Activated B cell treated with CpG ODN at 0.5 μM for 24 hours (primary cell): ENCODE measurements around the gene BCOR. TPM values are rescaled to one million over a fixed set of nuclear protein-coding genes. Genes with fewer than 3 reads are reported as not detected.

ENCODE experiments used
- ATAC-seq: fragments of 200-7000 bp; cut with Tn5 transposase; one replicate; pipeline ENCODE4 v1.10.0; 2021; ENCODE audit warnings: low read depth, mild to moderate bottlenecking, moderate library complexity
- CTCF ChIA-PET: fragments of 350-600 bp; sonication (Branson Sonifier 250); formaldehyde crosslinking; loops from one replicate; lab custom pipeline; 2021; ENCODE audit warnings: antibody characterized with exemption; lab: Charles Lee
- POLR2A ChIA-PET: fragments of 350-600 bp; sonication (Branson Sonifier 250); formaldehyde crosslinking; loops from one replicate; lab custom pipeline; 2021; ENCODE audit warnings: antibody characterized with exemption; lab: Charles Lee
- DNase-seq: peaks from one replicate; pipeline ENCODE4 v3.0.0; 2022
- H3K27ac Mint-ChIP-seq: one replicate; pipeline ENCODE4 v1.8.0; 2020; ENCODE audit warnings: mixed read lengths
- H3K27me3 Mint-ChIP-seq: one replicate; pipeline ENCODE4 v1.8.0; 2021; ENCODE audit warnings: mixed read lengths
- H3K36me3 Mint-ChIP-seq: one replicate; pipeline ENCODE4 v1.8.0; 2021; ENCODE audit warnings: low read depth, mixed read lengths
- H3K4me1 Mint-ChIP-seq: one replicate; pipeline ENCODE4 v1.8.0; 2021; ENCODE audit warnings: mixed read lengths
- H3K4me3 Mint-ChIP-seq: one replicate; pipeline ENCODE4 v1.8.0; 2020; ENCODE audit warnings: mild to moderate bottlenecking, mixed read lengths
- H3K9me3 Mint-ChIP-seq: one replicate; pipeline ENCODE4 v1.8.0; 2020; ENCODE audit warnings: mixed read lengths
- intact Hi-C: fragments of 100-400 bp; cut with micrococcal nuclease; formaldehyde crosslinking; loops from one replicate; pipeline ENCODE4 v1.15.1; 2024
- total RNA-seq: library from RNA; stranded (reverse); gene quantifications from 2 replicates; pipeline ENCODE4 v1.2.3, GENCODE V29; 2022
- TF ChIP-seq, protein P1 (sequence below): fragments of 200-600 bp; IDR thresholded peaks from one replicate; pipeline ENCODE4 v1.8.0; 2022; ENCODE audit warnings: antibody characterized with exemption, mild to moderate bottlenecking

Gene BCOR
- total RNA-seq, 1 donor from 2014 or later, result 59.3 TPM

- TF ChIP-seq, protein P1, sequence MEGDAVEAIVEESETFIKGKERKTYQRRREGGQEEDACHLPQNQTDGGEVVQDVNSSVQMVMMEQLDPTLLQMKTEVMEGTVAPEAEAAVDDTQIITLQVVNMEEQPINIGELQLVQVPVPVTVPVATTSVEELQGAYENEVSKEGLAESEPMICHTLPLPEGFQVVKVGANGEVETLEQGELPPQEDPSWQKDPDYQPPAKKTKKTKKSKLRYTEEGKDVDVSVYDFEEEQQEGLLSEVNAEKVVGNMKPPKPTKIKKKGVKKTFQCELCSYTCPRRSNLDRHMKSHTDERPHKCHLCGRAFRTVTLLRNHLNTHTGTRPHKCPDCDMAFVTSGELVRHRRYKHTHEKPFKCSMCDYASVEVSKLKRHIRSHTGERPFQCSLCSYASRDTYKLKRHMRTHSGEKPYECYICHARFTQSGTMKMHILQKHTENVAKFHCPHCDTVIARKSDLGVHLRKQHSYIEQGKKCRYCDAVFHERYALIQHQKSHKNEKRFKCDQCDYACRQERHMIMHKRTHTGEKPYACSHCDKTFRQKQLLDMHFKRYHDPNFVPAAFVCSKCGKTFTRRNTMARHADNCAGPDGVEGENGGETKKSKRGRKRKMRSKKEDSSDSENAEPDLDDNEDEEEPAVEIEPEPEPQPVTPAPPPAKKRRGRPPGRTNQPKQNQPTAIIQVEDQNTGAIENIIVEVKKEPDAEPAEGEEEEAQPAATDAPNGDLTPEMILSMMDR, result no peak
- no peak overlapping the region for H3K27ac Mint-ChIP-seq
- no peaks in the 10 kb centered on the region for H3K9me3 Mint-ChIP-seq
- H3K4me3 Mint-ChIP-seq, result no peak overlapping the region
- ATAC-seq (no peak), DNase-seq (no peak)
- ChIA-PET CTCF (no interaction called here), POLR2A (interaction anchor here (9.4 kb wide), 1 partner anchor 68 kb away, joined by 268 read pairs; no protein-coding TSS in a partner anchor)
- no peaks in the 10 kb centered on the region for H3K36me3 Mint-ChIP-seq
- intact Hi-C loops, result no loop called here
- no peaks in the 10 kb centered on the region for H3K27me3 Mint-ChIP-seq
- peaks cover 24% of the 10 kb centered on the region for H3K4me1 Mint-ChIP-seq
Observed at GRCh38 chrX:40101430-40101802, 3.7 kb upstream of the BCOR start.

- ATAC-seq, result no peak
- CTCF ChIA-PET, result interaction anchor here (1.5 kb wide), 1 partner anchor 68 kb away, joined by 4 read pairs; no protein-coding TSS in a partner anchor
- no peaks in the 10 kb centered on the region for H3K27me3 Mint-ChIP-seq
- TF ChIP-seq, protein P1, result no peak
- no peaks in the 10 kb centered on the region for H3K36me3 Mint-ChIP-seq
- no peak overlapping the region for H3K4me3 Mint-ChIP-seq
- intact Hi-C loops, result no loop called here
- POLR2A ChIA-PET, result interaction anchor here (0.8 to 9.4 kb wide), 8 partner anchors 6 to 91 kb away, joined by 3 to 268 read pairs (median 61); no protein-coding TSS in a partner anchor
- no peaks in the 10 kb centered on the region for H3K9me3 Mint-ChIP-seq
- peak overlapping the region; percentile 94 for H3K27ac Mint-ChIP-seq
- peaks cover 24% of the 10 kb centered on the region for H3K4me1 Mint-ChIP-seq
- no peak for DNase-seq
Observed at GRCh38 chrX:40100537-40101429, 3.0 kb upstream of the BCOR start.

GRCh38 chrX:40100141-40100536 lies 2.4 kb upstream of the BCOR start:
- CTCF ChIA-PET, result interaction anchor here (1.0 to 1.5 kb wide), 2 partner anchors 69 to 87 kb away, joined by 3 to 4 read pairs; no protein-coding TSS in a partner anchor
- no peak for ATAC-seq

DNA sequence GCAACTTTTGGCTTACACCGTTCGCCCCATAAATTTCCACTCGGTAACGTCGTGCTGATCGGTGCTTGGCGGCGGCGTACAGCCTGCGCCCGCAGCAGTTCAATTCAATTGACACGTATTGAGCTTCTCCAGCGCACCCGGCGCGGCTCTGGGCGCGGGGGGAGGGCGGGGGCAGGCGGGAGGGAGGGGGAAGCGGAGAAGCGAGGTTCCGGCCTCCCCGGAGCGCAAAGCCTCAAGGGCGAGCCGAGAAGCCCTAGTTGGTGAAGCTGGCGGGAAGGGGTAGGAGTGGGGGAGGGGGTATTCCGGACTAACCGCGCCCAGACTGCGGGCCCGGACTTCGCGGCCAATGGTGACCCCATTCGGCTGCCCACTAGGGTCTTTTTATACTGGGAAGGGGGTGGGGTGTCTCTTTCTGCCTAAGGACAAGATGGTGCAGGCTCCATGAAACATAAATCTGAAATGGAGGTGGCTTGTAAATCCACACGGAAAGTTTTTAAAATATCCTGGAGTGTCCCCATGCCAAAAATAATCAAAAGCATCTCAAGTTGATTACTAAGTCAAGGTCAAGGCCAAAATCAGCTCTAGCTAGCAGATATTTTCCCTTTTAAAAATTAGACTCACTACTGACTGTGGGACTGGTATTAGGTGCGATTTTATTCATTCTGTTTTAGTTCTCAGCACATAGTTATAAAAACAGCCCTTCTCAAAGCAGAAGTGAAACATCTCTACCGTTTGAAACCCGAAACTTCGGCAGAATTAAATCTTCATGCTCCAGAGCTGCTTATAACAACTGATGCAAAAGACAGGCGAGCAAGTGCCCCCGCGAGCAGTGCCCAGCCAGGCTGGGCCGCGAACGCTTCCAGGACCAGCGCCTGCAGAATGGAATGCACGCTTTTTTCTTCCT lies 1.5 kb upstream of the BCOR start:
- Mint-ChIP-seq H3K4me1 (peaks cover 22% of the 10 kb centered on the region), H3K27me3 (no peaks in the 10 kb centered on the region), H3K4me3 (peak overlapping the region; percentile 83), H3K9me3 (no peaks in the 10 kb centered on the region), H3K36me3 (no peaks in the 10 kb centered on the region), H3K27ac (peak overlapping the region; percentile 94)
- ChIA-PET CTCF (interaction anchor here (0.9 to 1.5 kb wide), 4 partner anchors 12 to 86 kb away, joined by 3 to 4 read pairs (median 4); no protein-coding TSS in a partner anchor), POLR2A (interaction anchor here (0.5 to 9.4 kb wide), 25 partner anchors 7 to 986 kb away, joined by 3 to 268 read pairs (median 9); partner anchors contain the start of gene USP9X)
- DNase-seq (peak; percentile 50), ATAC-seq (peak; percentile 32)
- intact Hi-C loops, result loop anchor here (1.0 to 10.0 kb wide), 9 partner anchors 76 to 1295 kb away; partner anchors contain the start of genes CXorf38, MID1IP1 and USP9X
- TF ChIP-seq, protein P1, result no peak

More at GRCh38 chrX:40100141-40100536, 2.4 kb upstream of the BCOR start:
- H3K36me3 Mint-ChIP-seq, result no peaks in the 10 kb centered on the region
- peak overlapping the region; percentile 94 for H3K27ac Mint-ChIP-seq
- no peaks in the 10 kb centered on the region for H3K9me3 Mint-ChIP-seq
- no peaks in the 10 kb centered on the region for H3K27me3 Mint-ChIP-seq
- H3K4me1 Mint-ChIP-seq, result peaks cover 26% of the 10 kb centered on the region
- intact Hi-C loops, result no loop called here
- peak overlapping the region; percentile 73 for H3K4me3 Mint-ChIP-seq
- TF ChIP-seq, protein P1, result no peak
- no peak for DNase-seq
- POLR2A ChIA-PET, result interaction anchor here (0.8 to 9.4 kb wide), 12 partner anchors 6 to 245 kb away, joined by 3 to 268 read pairs (median 29); no protein-coding TSS in a partner anchor
